Omental fat pad (tissue), 4 donors: ENCODE measurements around the gene COL9A1. TPM values are rescaled to one million over a fixed set of nuclear protein-coding genes. Genes with fewer than 3 reads are reported as not detected.
"Not testable (repeated sequence)": the region's sequence is repeated elsewhere in the genome, so short reads cannot be mapped to it uniquely, and the experiment has no call there.

Source experiments
- ATAC-seq: fragments of 150-250 bp; one replicate; pipeline ENCODE4 v1.9.1; 2016; ENCODE audit warnings: mild to moderate bottlenecking, moderate library complexity; ENCODE audit not compliant: low FRiP score
- DNase-seq: peaks from one replicate; pipeline ENCODE4 v3.0.0-alpha.2; 2019; ENCODE audit warnings: low spot score
- total RNA-seq, 4 donors: library from RNA; depleted of rRNA; stranded (reverse); fragments of >200 nt; gene quantifications; one replicate each; pipeline ENCODE4 v1.1.0, GENCODE V29; 2016
- TF ChIP-seq, protein P1 (sequence below), 3 donors: fragments of 450-650 bp; IDR thresholded peaks; one replicate each; pipeline ENCODE4 v1.5.1; 2016 to 2017; ENCODE audit warnings: antibody characterized with exemption in 3 of 3, mild to moderate bottlenecking in 3 of 3, moderate library complexity in 2 of 3

Gene COL9A1
- total RNA-seq, 4 donors from 2014 or later: not detected

DNA sequence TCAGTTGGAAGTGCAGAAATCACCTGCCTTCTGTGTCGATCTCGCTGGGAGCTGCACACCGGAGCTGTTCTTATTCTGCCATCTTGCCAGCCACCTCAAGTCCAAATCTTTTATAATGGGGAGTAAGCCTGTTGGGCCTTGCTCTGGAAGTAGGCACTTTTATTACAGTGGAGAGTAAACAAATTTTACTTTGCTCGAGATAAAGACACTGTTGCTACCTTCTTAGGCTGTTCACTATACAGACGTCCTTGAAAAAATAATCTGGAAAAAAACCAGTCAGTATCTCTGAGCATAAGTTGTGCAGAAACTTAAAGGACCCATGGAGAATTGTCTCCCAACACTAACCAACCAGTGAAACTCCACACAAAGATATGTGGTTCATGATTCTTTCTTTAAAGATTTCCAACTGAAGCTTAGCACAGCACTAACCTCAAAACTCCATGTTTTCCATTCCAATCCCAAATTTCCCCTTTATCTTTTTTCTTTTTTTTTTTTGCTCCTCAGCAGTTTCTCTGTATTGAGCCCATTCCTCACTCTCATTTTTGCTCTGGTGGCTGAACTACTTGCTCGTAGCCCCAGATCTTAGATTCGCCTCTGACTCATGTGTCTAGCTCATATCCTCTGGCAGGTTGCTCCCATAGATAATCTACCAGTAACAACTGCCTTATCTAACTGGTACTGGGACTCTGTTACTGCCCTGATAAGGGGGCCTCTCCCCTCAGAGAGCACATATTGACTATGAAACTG is 34.3 kb upstream of the COL9A1 start:
- ATAC-seq (no peak), DNase-seq (no peak)
- TF ChIP-seq, protein P1, sequence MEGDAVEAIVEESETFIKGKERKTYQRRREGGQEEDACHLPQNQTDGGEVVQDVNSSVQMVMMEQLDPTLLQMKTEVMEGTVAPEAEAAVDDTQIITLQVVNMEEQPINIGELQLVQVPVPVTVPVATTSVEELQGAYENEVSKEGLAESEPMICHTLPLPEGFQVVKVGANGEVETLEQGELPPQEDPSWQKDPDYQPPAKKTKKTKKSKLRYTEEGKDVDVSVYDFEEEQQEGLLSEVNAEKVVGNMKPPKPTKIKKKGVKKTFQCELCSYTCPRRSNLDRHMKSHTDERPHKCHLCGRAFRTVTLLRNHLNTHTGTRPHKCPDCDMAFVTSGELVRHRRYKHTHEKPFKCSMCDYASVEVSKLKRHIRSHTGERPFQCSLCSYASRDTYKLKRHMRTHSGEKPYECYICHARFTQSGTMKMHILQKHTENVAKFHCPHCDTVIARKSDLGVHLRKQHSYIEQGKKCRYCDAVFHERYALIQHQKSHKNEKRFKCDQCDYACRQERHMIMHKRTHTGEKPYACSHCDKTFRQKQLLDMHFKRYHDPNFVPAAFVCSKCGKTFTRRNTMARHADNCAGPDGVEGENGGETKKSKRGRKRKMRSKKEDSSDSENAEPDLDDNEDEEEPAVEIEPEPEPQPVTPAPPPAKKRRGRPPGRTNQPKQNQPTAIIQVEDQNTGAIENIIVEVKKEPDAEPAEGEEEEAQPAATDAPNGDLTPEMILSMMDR (IDR thresholded peaks at IDR 0.05): no peak

DNA sequence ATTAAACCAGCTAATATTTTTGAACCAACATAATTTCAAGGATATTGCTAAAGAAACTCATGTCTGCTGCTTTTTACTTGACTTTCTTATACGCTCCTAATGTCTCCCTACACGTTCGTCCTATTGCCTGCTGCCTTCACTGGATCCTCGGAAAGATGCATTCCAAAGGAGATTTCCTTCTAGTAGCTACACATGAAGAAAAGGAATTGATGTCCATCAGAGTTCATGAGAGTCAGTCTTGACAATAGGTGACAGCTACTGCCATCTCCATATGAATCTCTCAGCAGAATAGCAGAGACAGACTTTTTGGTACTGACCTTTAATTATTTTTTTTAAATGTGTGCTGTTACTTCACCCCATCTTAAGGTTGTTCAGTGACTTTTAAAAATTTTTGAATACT is 24.2 kb upstream of the COL9A1 start:
- no peak for DNase-seq
- no peak for ATAC-seq
- TF ChIP-seq, protein P1 (IDR thresholded peaks at IDR 0.05): no peak

DNA sequence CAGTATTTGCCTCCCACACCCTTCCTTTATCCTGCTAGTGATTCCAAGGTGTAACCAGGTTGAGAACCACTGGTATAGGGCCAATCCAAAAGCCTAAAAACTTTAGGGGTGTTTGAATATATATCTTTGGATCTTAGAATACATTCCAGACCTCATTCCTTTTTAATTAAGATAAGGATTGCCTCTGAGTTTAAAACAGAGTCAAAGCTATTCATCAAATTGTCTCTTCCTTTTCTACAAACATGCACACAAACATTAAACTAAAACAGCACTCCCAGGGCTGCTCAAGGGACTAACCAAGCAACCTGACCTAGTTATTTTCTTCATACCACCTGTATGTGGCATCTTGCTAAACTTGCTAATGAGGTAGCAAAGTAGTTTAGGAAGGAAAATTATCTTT is 22.1 kb upstream of the COL9A1 start:
- TF ChIP-seq, protein P1 (IDR thresholded peaks at IDR 0.05): no peak
- ATAC-seq: no peak
- no peak for DNase-seq

DNA sequence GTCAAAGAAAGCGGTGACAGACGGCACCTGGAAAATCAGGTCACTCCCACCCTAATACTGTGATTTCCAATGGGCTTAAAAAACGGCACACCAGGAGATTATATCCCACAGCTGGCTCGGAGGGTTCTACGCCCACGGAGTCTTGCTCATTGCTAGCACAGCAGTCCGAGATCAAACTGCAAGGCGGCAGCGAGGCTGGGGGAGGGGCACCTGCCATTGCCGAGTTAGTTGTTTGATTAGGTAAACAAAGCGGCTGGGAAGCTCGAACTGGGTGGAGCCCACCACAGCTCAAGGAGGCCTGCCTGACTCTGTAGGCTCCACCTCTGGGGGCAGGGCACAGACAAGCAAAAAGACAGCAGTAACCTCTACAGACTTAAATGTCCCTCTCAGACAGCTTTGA is 14.9 kb upstream of the COL9A1 start:
- ATAC-seq, DNase-seq: not testable (repeated sequence)

DNA sequence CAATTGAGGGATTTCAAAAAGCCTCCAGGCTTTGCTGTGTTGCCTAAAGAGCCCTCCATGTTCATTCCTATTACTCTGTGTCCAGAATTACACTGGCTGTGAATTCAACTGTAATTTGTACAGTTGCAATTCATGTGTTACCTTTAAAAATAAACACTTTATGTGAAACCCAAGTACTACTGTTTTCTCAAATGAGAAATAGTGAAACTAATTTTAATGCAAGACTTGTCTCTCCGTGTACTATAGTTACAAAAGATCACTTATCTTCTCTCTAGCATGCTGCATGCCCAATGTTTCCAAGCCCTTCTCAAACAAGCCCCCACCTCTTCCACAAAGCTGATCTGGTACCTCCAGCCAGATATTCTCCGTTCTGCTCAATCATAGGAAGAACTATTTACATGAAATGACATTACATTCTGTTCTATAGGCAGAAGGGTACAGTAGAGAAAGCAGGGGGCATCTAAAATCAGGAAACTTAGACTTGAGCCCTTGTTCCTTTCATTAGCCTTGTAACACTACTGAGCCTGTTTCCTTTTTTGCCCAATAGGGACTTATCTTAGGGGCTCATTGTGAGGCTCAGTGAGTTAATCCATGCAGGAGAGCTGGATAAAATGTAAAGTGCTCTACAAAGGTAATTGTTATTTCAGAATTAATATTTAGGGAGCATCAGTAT is 12.3 kb upstream of the COL9A1 start:
- TF ChIP-seq, protein P1 (IDR thresholded peaks at IDR 0.05): no peak
- ATAC-seq (no peak), DNase-seq (no peak)

DNA sequence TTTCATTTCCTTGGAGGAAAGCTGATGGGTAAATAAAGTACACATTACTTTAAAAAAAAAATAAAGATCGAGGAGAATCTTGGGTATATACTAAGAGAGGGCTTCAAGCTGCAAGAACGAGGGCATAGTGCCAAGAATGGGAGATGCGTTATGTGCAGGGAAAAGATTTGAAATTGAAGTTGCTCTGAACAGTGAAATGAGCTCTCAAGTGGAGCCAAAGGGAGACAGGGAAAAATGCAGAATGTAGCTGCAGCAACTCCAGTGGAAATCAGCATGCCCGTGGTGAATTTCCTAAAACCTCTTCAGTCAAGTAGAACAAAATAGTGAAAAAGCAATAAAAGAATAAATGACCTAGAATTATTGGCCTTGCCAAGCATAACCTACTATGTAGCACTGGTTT is 11.4 kb upstream of the COL9A1 start:
- no peak for DNase-seq
- TF ChIP-seq, protein P1 (IDR thresholded peaks at IDR 0.05): no peak
- no peak for ATAC-seq

DNA sequence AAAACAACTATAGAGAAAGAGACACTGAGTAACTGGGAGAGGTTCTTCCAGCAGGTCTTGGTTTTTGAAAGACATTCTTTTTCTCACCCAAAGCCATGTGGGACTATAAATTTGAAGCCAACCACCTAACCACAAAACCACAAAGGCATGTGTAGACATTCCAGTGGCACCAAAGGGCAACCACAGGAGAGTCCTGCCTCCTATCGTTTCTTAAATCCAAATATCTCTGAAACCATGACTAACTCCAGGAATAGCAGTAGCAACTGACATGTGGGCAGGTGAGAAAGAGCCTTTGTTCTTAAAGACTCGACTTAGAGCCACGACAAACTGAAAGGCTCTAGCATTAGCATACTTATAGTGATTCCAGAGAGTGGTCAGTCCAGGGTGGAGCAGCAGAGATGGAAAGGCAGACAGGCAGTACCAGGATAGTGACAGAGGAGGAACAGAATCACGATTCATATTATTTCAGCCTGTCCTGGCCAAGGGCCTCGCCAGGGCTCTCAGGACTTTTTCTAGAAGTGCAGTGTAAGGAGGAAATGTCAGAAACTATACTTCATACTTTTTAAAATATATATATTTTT is 9.4 kb upstream of the COL9A1 start:
- DNase-seq: no peak
- TF ChIP-seq, protein P1 (IDR thresholded peaks at IDR 0.05): no peak

More for the DNA sequence above, 9.4 kb upstream of the COL9A1 start:
- no peak for ATAC-seq
